ENCODE results near the gene ZDHHC16. TPM values are rescaled to one million over a fixed set of nuclear protein-coding genes. Genes with fewer than 3 reads are reported as not detected.

Gene ZDHHC16
- total RNA-seq, 2 donors from 2014 or later, result 30.8 to 42.4 TPM

- 7% methylated on average over 34 of the region's 34 CpGs for WGBS
- intact Hi-C loops (cut with DNase I), result no loop called here
Measured at GRCh38 chr10:97426776-97427570, 19.0 kb upstream of the ZDHHC16 start.

GRCh38 chr10:97427571-97428179, 18.3 kb upstream of the ZDHHC16 start:
- WGBS, result 9% methylated on average over 9 of the region's 9 CpGs
- peak overlapping the region; percentile 56 to 64 for H3K4me3 ChIP-seq
- no peaks in the 10 kb centered on the region for H3K27me3 ChIP-seq (replicated peaks; ENCODE audit: insufficient read depth)
- H3K4me1 ChIP-seq (replicated peaks), result peaks cover 9% of the 10 kb centered on the region
- H3K36me3 ChIP-seq, result peaks cover 0 to 6% of the 10 kb centered on the region in 2 donors
- H3K9me3 ChIP-seq, result no peaks in the 10 kb centered on the region
- intact Hi-C loops (cut with DNase I), result no loop called here
- TF ChIP-seq POLR2AphosphoS5 (IDR thresholded peaks at IDR 0.05), result peak; percentile 49
- no peak for TF ChIP-seq CTCF (IDR thresholded peaks at IDR 0.05)
- peak; percentile 7 for TF ChIP-seq POLR2A (IDR thresholded peaks at IDR 0.05)
- peak; percentile 52 for DNase-seq (ENCODE audit: low spot score)
- H3K27ac ChIP-seq, result peak overlapping the region; percentile 83 to 89

More at GRCh38 chr10:97426776-97427570, 19.0 kb upstream of the ZDHHC16 start:
- Histone ChIP-seq H3K4me3 (peak overlapping the region; percentile 56 to 64), H3K27me3 (replicated peaks; ENCODE audit: insufficient read depth) (no peaks in the 10 kb centered on the region), H3K9me3 (no peaks in the 10 kb centered on the region), H3K4me1 (replicated peaks) (peaks cover 9% of the 10 kb centered on the region), H3K36me3 (peaks cover 0 to 6% of the 10 kb centered on the region in 2 donors), H3K27ac (peak overlapping the region; percentile 83 to 89)
- no peak for TF ChIP-seq POLR2A (IDR thresholded peaks at IDR 0.05)
- no peak for TF ChIP-seq POLR2AphosphoS5 (IDR thresholded peaks at IDR 0.05)
- TF ChIP-seq CTCF (IDR thresholded peaks at IDR 0.05), result no peak
- no peak for DNase-seq (ENCODE audit: low spot score)

GRCh38 chr10:97428572-97428981, 17.4 kb upstream of the ZDHHC16 start:
- Histone ChIP-seq H3K36me3 (peaks cover 3 to 6% of the 10 kb centered on the region in 2 donors), H3K9me3 (no peaks in the 10 kb centered on the region), H3K27me3 (replicated peaks; ENCODE audit: insufficient read depth) (no peaks in the 10 kb centered on the region), H3K4me3 (no peak overlapping the region), H3K4me1 (replicated peaks) (peaks cover 9% of the 10 kb centered on the region), H3K27ac (no peak overlapping the region)
- WGBS, result 40% methylated on average over 4 of the region's 4 CpGs
- no peak for TF ChIP-seq CTCF (IDR thresholded peaks at IDR 0.05)
- TF ChIP-seq POLR2A (IDR thresholded peaks at IDR 0.05), result no peak
- no peak for TF ChIP-seq POLR2AphosphoS5 (IDR thresholded peaks at IDR 0.05)
- intact Hi-C loops (cut with DNase I), result no loop called here
- no peak for DNase-seq (ENCODE audit: low spot score)

GRCh38 chr10:97434055-97434454, 11.9 kb upstream of the ZDHHC16 start:
- Histone ChIP-seq H3K27me3 (replicated peaks; ENCODE audit: insufficient read depth) (no peaks in the 10 kb centered on the region), H3K4me3 (no peak overlapping the region), H3K27ac (no peak overlapping the region), H3K9me3 (no peaks in the 10 kb centered on the region), H3K36me3 (peaks cover 6 to 17% of the 10 kb centered on the region in 2 donors), H3K4me1 (replicated peaks) (no peaks in the 10 kb centered on the region)
- DNase-seq (ENCODE audit: low spot score), result no peak
- intact Hi-C loops (cut with DNase I), result no loop called here
- TF ChIP-seq CTCF (IDR thresholded peaks at IDR 0.05) (no peak), POLR2AphosphoS5 (IDR thresholded peaks at IDR 0.05) (no peak), POLR2A (IDR thresholded peaks at IDR 0.05) (no peak)
